ENCODE data around the gene SFXN3. TPM values are rescaled to one million over a fixed set of nuclear protein-coding genes. Genes with fewer than 3 reads are reported as not detected.

The SFXN3 gene
- total RNA-seq, 1 experiment from 2014 or later, result 5.6 TPM

- no peak for TF ChIP-seq AFF4 (CRISPR knock-in tag; IDR thresholded peaks at IDR 0.05; ENCODE audit: borderline replicate concordance)
- no peak for TF ChIP-seq ZSCAN18 (CRISPR knock-in tag; IDR thresholded peaks at IDR 0.05)
- TF ChIP-seq SMAD3 (CRISPR knock-in tag; IDR thresholded peaks at IDR 0.05; ENCODE audit: borderline replicate concordance), result no peak
- no peak for TF ChIP-seq SP1 (CRISPR knock-in tag; conservative IDR thresholded peaks at IDR 0.05)
- TF ChIP-seq ATF6 (CRISPR knock-in tag; IDR thresholded peaks at IDR 0.05), result no peak
- no peak for TF ChIP-seq ARID4B (CRISPR knock-in tag; IDR thresholded peaks at IDR 0.05; ENCODE audit: borderline replicate concordance)
- no peak for TF ChIP-seq ZNF219 (CRISPR knock-in tag; IDR thresholded peaks at IDR 0.05; ENCODE audit: borderline replicate concordance)
- TF ChIP-seq OVOL2 (CRISPR knock-in tag; IDR thresholded peaks at IDR 0.05; ENCODE audit: borderline replicate concordance), result no peak
- no peak for TF ChIP-seq ZNF532 (CRISPR knock-in tag; IDR thresholded peaks at IDR 0.05; ENCODE audit: borderline replicate concordance)
- TF ChIP-seq CREM (CRISPR knock-in tag; IDR thresholded peaks at IDR 0.05), result no peak
Observed at GRCh38 chr10:101027106-101027720, 3.8 kb upstream of the SFXN3 start (continued).

Measured in WTC11 (cell line).